HG02973 (cell line): ENCODE measurements around the gene IL11.
A peak's percentile ranks its signal among the peaks of the same experiment; 100 is the strongest.
"Not testable (repeated sequence)": the region's sequence is repeated elsewhere in the genome, so short reads cannot be mapped to it uniquely, and the experiment has no call there.

Experiments
- ATAC-seq: cut with Tn5 transposase; IDR thresholded peaks from one replicate; pipeline ENCODE4 v1.9.1; 2021; ENCODE audit warnings: moderate library complexity; ENCODE audit not compliant: unreplicated experiment

Gene IL11

DNA sequence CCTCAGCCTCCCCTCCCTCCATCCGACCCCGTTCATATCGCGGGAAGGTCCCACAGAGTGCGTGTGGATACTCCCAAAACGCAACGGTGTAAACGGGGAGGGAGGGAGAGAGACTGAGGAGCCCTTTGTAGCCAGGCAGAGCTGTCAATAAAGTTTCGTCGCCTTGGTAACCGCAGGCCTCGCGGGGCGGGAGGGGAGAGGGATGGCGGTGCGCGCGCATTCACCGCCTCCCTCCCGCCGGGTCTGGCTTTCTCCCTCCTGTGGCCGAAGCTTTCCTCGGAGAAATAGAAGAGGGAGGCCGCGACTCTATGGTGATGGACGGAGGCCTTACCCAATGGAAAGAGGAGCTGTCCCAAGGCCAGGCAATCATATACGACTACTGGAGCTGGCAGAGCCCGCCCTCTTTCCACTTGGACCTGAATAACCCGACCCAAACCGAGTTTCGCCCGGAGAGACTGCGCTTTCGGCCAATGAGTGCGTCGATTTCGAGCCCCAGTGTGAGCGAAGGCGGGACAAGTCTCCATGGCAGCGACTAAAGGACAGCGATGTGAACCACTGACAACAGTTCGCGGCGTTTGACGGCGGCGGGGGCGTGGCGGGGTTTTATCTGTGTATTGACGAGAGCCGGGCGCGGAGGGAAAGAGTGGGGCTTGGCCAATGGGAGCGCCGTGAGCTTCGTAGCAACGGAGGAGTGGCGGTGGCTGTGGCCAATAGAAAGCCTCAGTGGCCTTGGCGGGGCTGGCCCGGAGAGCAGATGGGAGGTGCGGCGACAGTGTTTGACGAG, 31.0 kb downstream of the IL11 start, which contains the start of gene KMT5C:
Gene KMT5C (plus strand): TSS at position 772 of the 784 bp plus-strand sequence. CDS start 2,061 bp downstream, outside the sequence.
- peak; percentile 77 for ATAC-seq

DNA sequence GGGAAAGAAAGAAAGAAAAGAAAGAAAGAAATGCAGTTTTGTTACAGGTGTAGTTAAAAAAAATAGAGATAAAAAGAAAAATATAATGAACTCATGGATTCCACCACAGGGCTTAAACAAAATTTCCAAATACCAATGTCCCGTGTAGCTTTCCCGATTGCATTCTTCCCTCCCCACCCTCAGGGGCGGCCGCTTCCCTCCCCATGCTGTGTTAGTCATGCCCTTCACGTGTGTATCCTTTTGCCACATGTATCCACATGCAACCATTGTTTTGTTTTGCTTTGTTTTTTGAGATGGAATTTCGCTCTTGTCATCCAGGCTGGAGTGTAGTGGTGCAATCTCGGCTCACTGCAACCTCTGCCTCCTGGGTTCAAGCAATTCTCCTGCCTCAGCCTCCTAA, 34.2 kb downstream of the IL11 start:
- no peak for ATAC-seq

DNA sequence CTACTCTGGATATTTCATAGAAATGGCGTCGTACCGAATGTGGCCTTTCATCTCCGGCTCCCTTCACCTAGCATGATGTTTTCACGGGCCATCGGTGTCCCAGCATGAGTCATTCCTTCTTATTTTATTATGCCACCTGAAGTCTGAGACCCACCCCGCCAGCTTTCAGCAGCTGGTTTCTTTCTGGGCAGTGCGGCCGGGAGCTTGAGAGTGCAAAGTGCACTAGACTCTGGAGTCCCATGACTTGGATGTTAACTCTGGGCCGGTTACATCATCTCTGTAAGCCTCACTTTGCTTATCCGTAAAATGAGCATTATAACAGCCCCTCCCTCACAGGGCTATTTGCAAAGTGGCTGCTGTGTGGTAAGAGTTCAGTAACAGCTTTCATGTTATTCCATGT, 36.4 kb downstream of the IL11 start:
- no peak for ATAC-seq

DNA sequence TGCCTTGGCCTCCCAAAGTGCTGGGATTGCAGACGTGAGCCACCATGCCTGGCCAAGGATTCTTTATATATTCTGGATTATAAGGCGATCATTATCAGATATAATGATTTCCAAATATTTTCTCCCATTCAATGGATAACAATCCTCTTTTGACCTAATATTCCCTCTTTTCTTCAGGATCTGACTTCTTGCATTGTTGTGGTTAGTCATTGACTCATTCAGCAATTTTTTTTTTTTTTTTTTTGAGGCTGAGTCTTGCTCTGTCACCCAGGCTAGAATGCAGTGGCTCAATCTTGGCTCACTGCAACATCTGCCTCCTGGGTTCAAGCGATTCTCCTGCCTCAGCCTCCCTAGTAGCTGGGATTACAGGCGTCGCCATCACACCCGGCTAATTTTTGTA, 40.5 kb downstream of the IL11 start:
- not testable (repeated sequence) for ATAC-seq

DNA sequence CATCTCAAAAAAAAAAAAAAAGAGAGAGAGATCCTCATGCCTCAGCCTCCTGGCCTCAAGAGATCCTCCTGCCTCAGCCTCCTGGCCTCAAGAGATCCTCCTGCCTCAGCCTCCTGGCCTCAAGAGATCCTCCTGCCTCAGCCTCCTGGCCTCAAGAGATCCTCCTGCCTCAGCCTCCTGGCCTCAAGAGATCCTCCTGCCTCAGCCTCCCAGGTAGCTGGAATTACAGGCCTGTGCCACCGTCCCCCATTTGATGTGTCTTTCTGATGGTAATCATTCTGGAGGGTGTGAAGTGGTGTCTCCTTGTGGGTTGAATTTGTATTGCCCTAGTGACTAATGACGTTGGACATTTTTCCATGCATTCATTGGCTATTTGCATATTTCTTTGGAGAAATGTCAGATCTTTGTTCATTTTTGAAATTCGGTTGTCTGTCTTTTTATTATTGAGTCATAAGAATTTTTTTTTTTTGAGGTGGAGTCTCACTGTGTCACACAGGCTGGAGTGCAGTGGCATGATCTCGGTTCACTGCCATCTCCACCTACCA, 41.4 kb downstream of the IL11 start:
- ATAC-seq: not testable (repeated sequence)

DNA sequence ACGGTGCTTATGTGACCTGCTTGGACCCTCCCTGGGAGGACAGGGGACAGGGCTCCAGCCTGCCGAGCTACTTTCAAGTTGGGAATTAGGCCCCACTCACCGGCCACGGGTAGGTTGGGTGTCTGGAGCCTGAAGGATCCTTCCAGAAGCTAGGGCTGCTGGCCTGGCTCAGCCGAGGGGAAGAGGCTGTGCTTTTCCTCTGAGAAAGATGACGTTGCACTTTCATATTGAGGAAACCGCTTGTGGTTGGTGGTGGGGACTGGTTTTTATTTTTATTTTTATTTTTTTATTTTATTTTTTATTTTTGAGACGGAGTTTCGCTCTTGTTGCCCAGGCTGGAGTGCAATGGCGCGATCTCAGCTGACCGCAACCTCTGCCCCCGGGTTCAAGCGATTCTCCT, 45.1 kb downstream of the IL11 start, which contains the start of gene TMEM150B:
Gene TMEM150B (minus strand): TSS at position 170 of the 400 bp plus-strand sequence. CDS start 4,305 bp downstream, outside the sequence.
- ATAC-seq: no peak

DNA sequence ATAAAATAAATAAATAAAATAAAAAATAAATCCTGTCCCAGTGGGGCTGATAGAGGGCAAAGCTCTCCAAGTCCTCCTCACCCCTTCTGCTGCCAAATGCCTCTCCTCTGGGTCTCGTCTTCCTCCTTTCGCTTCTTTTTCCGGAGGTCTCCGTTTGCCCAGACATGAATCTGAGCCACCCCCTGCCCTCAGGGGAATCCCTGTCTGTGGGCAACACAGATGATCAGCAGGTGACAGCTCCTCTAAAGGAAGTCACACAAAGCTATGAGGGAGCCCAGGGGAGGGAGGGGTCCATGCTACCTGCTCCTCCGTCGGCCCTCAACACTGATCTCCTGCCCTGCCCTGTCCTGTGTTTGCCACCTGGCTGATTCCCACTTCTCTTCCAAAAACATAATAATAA, 45.6 kb downstream of the IL11 start:
- ATAC-seq: no peak

DNA sequence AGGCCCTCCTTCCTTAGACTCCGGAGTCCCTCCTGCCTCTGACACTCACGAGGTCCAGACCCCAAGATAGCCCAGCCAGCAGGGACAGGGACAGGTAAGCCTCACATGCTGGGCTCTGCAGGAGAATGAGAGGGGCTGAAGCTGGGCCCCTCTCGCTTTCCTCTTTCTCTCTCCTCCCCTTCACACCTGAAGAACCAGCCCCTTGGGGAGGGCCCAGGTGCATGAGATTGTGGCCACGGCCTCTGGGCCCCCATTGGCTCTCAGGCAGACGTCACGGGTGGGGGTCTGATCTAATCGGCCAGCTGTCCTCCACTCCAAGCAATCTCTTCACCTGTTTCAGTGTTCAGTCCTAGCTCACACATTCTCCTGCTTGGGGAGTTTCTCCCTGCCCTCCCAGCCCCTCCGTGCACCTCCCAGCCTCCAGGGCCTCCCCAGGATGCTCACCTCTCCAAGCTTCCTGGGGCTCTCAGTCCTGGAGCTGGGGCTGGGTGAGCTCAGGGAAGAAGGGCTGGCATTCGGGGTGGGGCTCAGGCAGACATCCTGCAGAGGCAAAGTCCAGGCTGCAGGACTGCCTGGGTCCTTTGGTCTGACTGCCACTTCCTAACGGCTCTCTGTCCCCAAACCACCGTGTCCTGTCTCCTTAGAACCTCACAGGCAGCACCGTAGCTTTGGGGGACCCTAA, 47.9 kb downstream of the IL11 start:
- ATAC-seq: no peak

DNA sequence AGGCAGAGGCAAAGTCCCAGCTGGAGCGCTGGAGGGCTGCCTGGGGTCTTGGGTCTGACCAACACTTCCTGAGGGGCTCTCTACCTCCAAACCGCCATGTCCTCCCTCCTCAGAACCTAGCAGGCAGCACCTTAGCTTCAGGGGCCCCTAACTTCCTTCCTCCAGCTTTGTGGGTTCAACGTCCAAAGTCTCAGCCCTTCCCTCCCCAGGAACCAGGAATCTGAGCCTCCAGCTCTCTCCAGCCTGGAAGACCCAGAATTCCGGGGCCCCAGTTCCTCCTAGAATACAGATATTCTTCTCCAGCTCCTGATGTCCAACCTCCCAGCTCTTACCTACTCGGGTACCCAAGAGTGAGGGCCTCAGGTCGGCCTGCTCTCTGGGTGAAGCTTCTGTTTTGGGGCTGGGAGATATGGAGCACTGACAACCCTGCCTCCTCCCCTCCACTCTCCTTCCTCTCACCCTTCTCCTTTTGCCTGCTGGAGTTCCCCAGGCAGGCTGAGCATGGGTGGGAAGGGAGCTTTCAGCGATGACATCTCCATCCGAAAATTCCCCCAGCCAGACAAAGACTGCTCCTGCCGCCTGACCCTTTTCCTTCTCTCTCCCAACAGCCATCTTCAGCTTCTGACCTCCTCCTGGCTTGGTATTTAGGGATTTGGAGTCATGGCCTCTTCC, 48.7 kb downstream of the IL11 start:
- ATAC-seq: no peak

DNA sequence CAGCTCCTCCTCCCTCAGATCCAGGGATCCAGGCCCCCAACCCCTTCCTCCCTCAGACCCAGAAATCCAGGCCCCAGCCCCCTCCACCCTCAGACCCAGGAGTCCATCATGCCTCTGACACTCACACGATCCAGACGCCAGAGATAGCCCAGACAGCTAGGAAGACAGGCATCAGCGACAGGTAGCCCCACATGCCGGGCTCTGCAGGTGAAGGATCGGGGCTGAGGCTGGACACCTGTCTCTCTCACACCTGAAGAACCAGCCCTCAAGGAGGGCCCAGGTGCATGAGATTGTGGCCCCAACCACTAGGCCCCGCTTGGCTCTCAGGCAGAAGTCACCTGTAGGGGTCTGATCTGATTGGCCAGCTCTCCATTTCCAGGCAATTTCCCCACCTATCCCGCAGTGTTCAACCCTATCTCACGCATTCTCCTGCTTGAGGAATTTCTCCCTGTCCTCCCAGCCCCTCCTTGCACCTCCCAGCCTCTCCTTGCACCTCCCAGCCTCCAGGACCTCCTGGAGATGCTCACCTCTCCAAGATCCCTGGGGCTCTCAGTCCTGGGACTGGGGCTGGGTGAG, 49.3 kb downstream of the IL11 start:
- no peak for ATAC-seq

DNA sequence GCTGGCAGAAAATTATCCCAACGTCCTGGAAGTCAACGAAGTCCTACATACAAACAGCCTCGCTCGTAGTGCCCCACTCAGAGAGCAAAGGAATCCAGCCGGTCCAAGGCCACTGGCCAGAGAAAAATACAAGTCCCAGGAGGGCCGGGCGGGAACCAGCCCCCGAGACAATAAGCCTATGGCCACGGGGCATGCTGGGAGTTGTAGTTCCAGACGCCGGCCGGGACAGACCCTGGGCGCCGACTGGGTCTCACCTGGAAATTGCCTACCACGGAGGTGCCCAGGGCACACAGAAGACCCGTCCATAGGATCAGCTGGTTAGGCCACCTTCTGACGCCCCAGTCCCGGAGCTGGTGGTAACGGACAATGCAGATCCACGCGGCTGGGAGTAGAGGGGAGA, 50.5 kb downstream of the IL11 start:
- ATAC-seq: no peak

DNA sequence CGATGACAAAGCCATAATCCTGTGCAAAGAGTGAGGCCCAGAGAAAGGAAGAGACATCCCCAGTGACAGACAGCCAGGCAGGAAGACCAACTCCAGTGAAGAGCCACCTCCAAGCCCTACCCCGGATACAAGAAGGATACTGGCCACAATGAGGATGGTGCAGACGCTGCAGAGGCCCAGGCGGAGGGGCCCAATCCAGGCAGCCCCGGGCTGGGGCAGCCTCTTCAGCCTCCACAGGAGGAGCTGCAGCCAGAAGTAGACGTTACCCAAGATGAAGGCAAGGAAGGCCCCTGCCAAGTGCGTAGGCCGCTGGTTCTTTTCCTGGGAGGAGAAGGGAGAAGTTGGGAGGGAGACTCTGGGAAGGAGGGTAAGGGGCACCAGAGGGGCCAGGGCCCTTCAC, 53.6 kb downstream of the IL11 start:
- no peak for ATAC-seq

DNA sequence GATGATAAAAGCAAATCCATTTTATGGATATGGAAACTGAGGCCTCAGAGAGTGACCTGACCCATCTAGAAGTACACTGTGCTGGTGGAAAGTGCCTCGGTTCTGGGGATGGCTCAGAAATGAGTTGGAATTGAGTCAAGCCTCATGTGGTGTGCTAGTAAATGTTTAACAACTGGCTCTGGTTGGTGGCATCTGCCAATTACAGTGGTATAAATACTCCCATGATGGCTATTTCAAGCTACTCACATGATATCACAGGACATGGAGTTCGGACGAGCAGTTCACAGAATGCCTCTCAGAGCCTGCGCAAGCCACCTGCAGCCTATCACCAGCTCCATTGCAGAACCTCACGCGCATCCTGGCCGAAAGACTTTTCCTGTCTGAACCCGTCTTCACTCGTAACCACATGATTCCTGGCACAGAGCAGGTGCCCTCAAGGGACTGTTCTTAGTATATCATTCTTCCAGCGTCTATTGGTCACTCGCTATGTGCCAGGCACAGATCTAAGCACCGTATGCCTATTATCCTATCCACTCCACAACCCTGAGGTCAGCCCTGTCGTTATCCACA, 54.2 kb downstream of the IL11 start:
- ATAC-seq: no peak

DNA sequence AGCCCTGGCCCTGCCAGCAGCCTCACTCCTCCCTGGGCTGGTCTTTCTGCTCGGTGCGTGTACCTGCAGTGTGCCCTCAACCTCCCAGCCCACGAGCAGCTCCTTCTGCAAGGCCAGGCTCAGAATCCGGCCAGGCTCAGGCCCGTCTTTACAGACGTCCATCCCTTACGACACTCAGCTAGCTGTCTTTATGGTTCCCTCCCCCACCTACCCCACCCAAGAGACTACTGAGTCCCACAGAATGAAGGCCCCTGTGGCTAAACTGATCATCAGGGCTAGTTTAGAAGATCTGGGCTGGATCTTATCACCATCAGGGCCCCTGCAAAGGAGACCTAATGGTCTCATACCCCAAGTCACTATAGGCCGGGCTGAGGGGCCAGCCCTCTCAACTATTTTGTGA, 55.9 kb downstream of the IL11 start:
- no peak for ATAC-seq
